G401.6 (cell line): ENCODE measurements around the gene COL27A1.

Experiments used
- FAIRE-seq: peaks from 2 replicates; lab custom pipeline; 2012; peaks lifted over from hg19 to GRCh38; lab: Jason Lieb, UNC

COL27A1 gene

GRCh38 chr9:114228016-114228808, 72.9 kb downstream of the COL27A1 start:
- no peak for FAIRE-seq

DNA sequence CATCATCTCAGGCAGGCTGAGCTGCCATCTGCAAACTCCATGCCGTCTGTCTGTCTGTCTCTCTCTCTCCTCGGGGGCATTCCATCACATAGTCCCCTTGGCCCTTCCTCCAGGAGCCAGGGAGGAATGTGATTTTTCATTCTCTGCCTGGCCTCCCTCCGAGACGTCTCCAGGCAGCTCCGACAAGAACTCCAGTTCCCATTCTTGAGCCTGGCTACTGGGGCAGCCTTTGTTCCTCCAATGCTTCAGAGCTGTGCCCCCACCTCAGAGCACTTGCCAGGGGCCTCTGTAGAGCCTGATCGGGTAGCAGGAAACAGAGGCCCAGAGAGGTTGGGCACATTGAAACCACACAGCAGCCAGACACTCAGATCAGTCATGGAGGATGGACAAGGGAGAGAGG, 74.0 kb downstream of the COL27A1 start:
- FAIRE-seq, result no peak

GRCh38 chr9:114230068-114230467, 74.7 kb downstream of the COL27A1 start:
- FAIRE-seq, result no peak

GRCh38 chr9:114231273-114231672, 75.9 kb downstream of the COL27A1 start:
- FAIRE-seq, result no peak

GRCh38 chr9:114231719-114232449, 76.5 kb downstream of the COL27A1 start:
- FAIRE-seq, result no peak

- FAIRE-seq, result no peak
Observed at GRCh38 chr9:114233491-114234185, 78.3 kb downstream of the COL27A1 start.

GRCh38 chr9:114235033-114235661, 79.8 kb downstream of the COL27A1 start:
- no peak for FAIRE-seq

- FAIRE-seq, result no peak
Observed at GRCh38 chr9:114236391-114237138, 81.2 kb downstream of the COL27A1 start.

- no peak for FAIRE-seq
Observed at GRCh38 chr9:114237247-114237646, 81.9 kb downstream of the COL27A1 start.

DNA sequence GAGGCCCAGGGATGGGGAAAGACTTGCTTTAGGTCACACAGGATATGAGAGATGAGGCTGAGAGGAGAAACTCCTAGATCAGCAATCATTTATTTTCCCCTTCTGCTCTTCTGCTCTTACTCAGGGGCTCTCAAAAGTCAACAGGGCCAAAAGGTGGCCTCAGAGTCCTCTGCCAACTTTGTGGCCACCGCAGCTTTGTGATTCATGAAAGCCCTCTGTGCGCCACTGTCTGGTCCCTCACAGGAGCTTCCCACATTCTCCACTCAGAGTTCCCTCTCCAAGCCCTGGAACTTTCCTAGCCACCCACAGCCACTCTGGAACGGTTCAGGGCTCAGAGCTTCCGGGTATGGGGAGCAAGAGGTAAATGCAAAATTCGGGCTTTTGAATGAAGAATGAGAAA, 82.4 kb downstream of the COL27A1 start:
- no peak for FAIRE-seq

GRCh38 chr9:114238472-114238871, 83.1 kb downstream of the COL27A1 start:
- no peak for FAIRE-seq

DNA sequence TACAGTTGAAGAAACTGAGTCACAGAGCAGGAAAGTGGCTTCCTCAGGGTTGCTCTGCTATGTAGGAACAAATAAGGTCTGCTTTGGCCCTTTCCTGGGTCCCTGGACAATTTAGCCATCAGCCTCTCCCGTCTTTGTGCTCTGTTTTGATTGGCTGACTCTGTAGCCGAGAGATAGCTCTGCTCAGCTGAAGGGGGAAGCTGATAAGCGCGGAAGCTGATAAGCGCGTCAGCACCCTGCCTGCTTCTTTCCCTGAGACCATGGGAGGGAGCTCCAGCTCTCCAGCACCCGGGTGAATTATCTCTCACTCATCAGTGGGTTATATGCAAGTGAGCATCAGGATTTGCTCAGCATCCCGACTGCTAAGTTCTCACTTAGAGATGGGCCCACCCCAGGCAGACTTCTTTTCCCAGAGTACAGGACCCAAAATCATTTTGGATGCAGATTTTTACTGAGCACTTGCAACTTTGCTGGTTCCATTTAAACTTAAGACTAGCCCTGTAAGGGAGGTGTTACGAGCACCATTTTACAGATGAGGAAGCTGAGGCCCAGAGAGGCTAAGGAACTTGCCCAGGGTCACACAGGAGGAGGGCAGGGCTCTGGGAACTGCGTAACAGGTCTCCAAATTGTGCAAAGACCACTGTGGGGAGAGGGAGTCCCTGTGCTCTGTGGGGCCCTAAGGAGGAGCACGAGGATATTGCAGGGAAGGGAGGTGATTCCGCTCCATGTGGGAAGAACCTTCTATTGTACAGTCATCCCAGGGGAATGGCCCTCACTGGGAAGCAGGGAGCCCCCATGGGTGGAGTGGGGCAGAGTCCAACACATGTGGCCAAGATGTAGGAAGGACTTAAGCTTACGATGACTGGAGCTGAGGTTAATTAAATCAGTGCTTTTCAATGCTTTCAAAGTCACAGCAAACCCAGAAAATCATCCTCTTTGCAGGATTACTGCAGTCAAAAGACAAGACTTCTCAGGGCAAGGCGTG, 83.8 kb downstream of the COL27A1 start:
- FAIRE-seq, result no peak

DNA sequence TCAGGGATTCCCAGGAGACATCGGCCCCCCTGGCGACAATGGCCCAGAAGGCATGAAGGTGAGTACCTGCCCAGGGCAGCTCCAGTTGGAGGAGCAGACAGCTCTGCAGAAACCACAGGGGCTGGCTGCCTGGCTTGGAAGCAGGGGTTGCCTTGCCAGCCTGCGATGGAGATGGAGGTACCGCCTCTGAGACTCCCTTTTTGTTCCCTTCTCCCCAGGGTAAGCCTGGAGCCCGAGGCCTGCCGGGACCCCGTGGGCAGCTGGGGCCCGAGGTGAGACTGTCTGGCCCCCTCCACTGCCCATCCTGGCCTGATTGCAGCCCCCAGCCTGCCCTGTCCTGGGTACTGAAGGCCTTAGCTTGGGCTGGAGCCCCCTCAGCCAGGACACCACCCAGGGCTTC, 84.9 kb downstream of the COL27A1 start:
- FAIRE-seq, result no peak

- FAIRE-seq, result no peak
Observed at GRCh38 chr9:114240647-114241558, 85.6 kb downstream of the COL27A1 start.

DNA sequence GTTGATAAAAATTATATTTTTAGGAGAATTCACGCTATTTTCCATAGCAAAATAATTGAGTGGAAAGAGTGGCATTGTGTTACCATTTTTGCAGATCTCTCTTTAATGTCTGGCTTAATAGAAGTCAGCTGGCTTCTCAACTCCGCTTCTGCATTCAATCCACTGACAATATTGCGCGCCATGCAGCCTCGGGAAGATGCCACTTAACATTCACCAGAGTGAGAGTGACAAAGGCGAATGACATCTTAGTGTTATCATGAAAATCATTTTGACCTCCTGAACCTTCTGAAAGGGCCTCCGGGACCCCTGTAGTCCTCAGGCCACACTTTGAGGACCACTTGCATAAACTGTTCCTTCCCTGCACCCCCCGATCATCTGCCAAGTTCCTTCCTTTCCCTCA, 87.5 kb downstream of the COL27A1 start:
- no peak for FAIRE-seq

- no peak for FAIRE-seq
Observed at GRCh38 chr9:114243240-114243639, 87.9 kb downstream of the COL27A1 start.

- FAIRE-seq, result no peak
Observed at GRCh38 chr9:114244570-114244969, 89.2 kb downstream of the COL27A1 start.

- no peak for FAIRE-seq
Observed at GRCh38 chr9:114246558-114246957, 91.2 kb downstream of the COL27A1 start.

GRCh38 chr9:114247077-114247476, 91.7 kb downstream of the COL27A1 start:
- FAIRE-seq, result no peak

DNA sequence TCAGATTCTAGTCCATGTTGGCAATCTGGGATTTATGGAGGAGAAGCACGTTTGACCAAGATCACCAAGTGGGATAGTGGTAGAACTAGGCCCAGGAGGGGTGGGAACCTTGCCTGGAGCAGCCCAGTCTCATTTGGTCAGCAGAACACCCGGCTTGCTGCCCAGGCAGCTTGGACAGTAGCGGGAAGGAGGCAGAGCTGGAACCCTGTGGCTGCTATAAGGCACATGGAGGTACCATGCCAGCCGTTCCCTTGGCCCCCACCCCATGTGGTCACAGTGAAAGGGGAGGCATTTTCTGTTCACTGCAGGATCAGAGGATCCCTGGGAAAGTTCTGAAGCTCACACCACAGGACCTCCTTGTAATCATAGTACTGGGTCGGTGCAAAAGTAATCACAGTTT, 92.2 kb downstream of the COL27A1 start:
- FAIRE-seq, result no peak
